T-helper 1 cell (primary cell): ENCODE results near the gene ANKEF1.
"Not testable (repeated sequence)": the region's sequence is repeated elsewhere in the genome, so short reads cannot be mapped to it uniquely, and the experiment has no call there.

Source experiments
- DNase-seq, 5 donors: peaks; one replicate each; pipeline ENCODE4 v3.0.0-alpha.2; 2012 to 2020
- total RNA-seq, 4 donors: gene quantifications; one replicate each; lab custom pipeline; 2026; lab: John Stamatoyannopoulos, UW

ANKEF1 gene
- total RNA-seq: 5.2 to 18.5 (median 11.1) reads per million in 4 donors

DNA sequence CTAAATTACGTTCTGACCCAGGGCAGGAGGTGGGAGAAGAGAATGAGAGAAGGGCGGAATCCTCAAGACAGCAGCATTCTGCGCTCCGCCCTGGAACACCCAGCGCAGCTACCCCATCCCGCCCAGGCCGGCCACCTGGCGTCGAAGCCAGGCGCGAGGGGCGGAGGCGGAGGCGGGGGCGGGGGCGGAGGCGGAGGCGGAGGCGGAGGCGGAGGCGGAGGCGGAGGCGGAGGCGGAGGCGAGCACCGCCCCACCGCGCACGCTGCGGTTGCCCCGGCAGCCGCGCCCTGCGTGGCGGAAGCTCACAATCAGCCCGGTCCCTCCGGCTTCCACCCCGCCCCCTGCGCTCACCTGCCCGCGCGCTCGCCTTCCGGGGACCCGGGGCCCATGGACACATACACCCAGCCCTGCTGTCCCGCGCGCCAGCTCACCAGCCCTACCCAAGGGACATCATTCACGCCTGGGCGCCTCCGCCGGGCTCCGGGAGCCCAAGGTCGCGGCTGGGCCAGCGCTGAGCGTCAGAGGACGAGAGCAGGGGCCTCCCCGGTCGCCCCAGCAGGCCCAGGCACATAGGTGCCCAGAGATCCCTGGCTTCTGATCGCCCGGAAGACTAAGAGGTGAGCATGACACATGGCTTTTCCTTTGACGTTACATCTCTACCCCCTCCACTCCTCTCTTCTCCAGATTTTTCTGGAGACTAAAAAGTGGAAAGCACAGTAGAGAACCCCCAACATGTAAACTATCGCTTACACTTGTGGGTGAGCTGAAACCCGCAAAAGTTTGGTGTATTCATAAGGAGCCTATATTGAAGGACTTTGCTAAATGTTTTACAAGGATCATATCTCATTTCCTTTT is at the start of gene ANKEF1:
Gene ANKEF1, plus strand, starts transcription at position 271 of the 855 bp plus-strand sequence. CDS start 3,315 bp downstream, outside the sequence.
- DNase-seq: peak; percentile 67 to 86 (median 75)

DNA sequence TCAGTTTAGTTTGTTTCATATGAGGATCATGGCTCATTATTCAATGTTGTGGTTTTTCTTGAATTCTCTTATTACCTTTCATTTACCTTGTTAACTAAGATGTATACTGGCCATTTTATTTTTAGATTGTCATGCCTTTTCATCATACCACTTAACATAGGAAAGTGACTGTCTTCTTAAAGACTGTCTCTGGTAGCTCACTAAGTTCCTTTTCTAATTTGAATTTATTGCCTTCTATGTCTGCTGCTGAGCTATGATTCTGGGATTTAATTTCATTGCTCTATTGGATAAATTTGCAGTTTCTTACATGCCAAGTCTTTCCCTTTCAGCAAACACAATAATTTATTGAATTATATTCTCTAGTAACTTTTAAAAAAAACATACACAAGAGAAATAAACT is 49.5 kb upstream of the ANKEF1 start:
- no peak for DNase-seq

DNA sequence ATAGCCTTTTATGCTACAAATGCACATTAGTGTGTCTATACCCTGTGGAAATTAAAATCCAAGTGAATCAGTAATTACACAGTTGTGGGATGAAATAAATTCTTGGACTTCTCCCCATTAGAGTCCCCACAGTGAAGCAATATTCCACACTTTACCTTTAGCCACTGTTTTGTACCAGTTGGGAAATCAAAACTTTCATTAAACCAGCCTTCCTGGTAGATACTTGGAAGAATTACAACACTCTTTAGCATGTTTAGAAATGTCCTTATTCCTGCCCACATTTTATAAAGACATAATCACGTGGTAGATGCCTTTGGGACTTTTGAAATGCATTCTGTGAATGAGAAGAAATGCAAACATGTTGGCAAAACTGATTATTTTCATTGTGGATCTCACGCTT is 49.0 kb upstream of the ANKEF1 start:
- DNase-seq: no peak

- DNase-seq: no peak
Observed at GRCh38 chr20:9989066-9989724, 45.6 kb upstream of the ANKEF1 start.

GRCh38 chr20:9993137-9993536 is 41.6 kb upstream of the ANKEF1 start:
- no peak for DNase-seq

GRCh38 chr20:9994676-9995075 is 40.1 kb upstream of the ANKEF1 start:
- DNase-seq: no peak

DNA sequence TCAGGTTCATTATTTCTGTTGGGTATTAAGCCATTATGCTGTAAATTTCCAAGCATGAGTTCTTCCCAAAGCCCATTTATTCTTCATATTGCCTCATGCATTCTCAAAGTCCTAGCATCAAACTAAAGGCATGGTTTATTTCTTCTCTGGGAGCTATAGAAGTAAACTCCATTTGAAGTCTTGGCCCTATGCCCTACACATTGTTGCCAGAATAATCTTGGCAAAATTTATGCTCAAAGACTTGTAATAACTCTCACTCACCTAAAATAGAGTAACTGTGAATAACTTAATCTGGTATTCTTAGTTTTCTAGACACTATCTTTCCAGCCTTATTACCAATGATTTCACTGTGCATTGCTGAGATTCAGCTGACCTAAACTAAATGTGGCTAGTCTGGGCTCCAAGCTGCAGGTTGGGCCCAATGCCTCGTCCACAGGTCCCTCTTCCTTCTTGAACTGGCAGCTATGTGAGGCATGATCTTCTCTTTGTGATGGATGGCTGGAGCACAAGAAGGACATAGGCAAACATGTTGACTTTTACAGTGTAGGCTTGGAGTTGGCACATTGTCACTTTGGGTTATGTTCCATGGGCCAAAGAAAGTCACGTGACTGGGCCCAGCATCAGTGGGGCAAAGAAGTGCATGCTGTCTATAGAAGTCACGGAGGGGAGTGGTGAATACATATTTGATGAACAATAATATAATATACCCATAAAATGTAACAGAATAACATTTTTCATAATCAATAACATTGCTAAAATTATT is 39.1 kb upstream of the ANKEF1 start:
- DNase-seq: no peak

GRCh38 chr20:9996944-9997343 is 37.8 kb upstream of the ANKEF1 start:
- no peak for DNase-seq

DNA sequence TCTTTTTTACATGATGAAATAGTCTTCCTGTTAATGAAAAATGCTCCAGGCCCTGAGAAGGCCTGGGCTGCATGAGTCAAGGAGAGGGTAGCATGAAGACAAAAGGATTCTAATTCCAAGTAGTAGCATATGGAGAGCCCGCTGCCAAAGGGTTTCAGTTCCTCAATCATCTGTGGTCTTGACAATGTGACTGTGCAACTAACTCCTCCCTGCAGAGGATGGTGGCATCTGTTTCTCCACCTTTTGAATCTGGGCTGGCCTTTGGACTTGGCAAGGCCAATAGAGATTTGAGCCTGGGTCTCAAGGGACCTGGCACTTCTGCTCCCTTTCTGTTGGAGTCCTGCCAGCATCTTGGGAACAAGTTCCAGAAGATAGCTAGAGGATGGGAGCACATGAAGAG is 35.1 kb upstream of the ANKEF1 start:
- no peak for DNase-seq

- DNase-seq: no peak
Observed at GRCh38 chr20:10002866-10003265, 31.9 kb upstream of the ANKEF1 start.

- DNase-seq: no peak
Observed at GRCh38 chr20:10004900-10005299, 29.9 kb upstream of the ANKEF1 start.

DNA sequence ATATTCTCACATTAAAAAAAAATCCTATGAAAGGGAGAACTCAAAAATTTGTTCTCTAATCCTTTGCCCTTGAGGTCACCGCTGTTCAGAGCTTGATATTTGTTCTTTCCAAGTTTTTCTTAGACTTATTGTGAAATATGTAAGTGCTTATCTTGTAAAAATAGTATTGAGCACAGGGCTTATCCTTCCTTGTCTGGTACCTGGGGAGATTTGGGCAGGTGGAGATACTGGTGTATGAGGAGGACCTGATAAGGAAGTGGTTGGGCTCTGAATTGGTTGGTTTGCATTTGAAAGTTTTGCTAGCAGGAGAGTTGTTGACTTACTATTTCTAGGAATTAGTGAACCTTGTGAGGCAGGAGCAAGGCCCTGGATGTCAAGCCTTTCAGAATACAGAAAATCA is 28.9 kb upstream of the ANKEF1 start:
- DNase-seq: no peak

DNA sequence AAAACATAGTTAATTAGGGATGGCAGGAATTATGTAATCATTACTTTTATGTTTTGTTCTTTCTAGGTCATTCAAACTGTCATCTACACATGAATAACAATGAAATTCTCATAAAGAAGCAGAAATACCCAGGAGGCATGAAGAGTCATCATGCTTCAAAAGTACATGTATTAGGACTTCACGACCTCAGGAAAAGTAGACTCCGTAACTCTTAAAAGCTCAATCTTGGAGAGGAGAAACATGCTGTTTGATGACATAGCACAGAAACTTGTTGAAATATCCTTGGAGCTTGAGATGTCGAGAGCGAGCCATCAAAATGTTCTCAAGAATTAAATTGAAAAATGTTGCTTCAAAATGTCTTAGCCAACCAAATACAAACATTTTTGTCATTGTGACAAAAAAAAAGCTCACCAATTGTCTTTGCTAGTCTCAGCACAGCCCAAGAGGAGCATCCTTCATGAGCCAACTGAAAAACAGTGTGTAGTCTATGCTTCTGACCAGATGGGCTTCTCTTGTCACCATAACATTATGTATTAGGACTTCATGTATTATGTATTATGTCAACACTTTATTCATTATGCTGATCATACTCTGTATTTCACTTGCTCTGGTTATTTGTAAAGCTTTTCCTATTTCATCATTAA is 28.2 kb upstream of the ANKEF1 start:
- DNase-seq: no peak

DNA sequence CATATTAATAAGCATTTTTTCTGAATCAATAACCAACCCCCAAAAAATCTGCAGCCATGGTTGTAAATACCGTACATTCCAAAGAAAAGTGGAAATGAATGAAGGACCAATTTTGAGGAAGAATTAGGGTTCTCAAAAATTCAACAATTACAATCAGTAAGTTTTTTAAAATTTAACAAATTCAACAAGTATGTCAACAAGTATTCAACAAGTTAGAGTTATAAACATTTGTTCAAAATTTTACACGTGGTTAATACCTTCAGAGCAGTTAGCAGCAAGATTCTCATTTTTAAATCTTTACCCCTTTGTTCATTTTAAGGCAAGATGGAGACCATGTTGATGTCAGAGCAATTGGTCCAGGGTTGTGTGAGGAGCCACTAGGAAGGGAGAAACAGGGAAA is 27.6 kb upstream of the ANKEF1 start:
- no peak for DNase-seq

DNA sequence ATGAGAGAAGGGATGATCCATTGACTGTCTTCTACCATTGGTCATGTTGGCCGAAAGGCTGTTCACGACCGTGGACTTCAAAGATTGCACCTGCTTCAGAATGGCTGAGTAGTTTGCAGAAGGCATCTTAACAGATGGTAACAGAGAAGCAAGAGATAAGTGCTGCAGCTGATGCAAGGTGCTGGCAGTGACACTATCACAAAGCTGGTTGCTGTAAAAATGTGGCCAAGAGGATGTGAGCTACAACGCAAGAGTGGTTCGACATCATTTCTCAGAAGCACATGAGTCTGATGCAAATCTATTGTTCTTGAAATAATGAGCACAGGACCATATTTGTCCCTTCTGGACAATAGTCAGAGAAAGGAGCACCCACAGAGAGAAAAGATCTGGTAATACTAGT is 27.0 kb upstream of the ANKEF1 start:
- DNase-seq: no peak

GRCh38 chr20:10012464-10012863 is 22.3 kb upstream of the ANKEF1 start:
- DNase-seq: no peak

GRCh38 chr20:10014431-10014830 is 20.4 kb upstream of the ANKEF1 start:
- no peak for DNase-seq

DNA sequence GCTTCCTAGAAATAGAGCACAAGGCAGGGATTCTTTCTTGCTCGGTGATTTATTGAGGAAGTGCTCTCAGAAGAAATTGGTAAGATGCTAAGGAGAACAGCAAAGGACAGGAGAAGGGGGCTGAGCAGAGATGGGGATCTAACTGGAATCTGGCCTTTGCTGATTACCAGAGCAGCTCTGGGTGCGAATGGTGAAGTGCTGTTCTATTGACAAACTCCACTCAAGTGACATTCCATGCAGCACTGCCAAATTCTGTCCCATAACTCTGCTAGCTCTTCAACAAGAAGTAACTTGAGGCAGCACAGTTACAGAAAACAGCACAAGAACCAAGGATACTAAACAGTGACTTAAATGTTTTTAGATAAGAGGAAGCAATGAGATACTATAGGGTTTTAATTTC is 13.8 kb upstream of the ANKEF1 start:
- no peak for DNase-seq

- DNase-seq: no peak
Observed at GRCh38 chr20:10022625-10023024, 12.2 kb upstream of the ANKEF1 start.

GRCh38 chr20:10023911-10024310 is 10.9 kb upstream of the ANKEF1 start:
- no peak for DNase-seq

DNA sequence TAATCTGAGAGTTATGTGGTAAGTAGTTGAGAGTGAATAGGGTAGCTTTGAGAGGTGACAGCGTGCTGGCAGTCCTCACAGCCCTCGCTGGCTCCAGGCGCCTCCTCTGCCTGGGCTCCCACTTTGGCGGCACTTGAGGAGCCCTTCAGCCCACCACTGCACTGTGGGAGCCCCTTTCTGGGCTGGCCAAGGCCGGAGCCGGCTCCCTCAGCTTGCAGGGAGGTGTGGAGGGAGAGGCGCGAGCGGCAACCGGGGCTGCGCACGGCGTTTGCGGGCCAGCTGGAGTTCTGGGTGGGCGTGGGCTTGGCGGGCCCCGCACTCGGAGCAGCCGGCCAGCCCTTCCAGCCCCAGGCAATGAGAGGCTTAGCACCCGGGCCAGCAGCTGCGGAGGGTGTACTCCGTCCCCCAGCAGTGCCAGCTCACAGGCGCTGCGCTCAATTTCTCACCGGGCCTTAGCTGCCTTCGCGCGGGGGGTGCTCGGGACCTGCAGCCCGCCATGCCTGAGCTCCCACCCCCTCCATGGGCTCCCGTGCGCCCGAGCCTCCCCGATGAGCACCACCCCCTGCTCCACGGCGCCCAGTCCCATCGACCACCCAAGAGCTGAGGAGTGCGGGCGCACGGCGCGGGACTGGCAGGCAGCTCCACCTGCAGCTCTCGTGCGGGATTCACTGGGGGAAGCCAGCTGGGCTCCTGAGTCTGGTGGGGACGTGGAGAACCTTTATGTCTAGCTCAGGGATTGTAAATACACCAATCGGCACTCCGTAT is 3.2 kb upstream of the ANKEF1 start:
- not testable (repeated sequence) for DNase-seq

GRCh38 chr20:10032269-10032668 is 2.5 kb upstream of the ANKEF1 start:
- not testable (repeated sequence) for DNase-seq
